HG02970 (cell line): Measurements from ENCODE around the gene LRP1.

ENCODE experiments used
- ATAC-seq: cut with Tn5 transposase; IDR thresholded peaks from one replicate; pipeline ENCODE4 v1.9.1; 2021; ENCODE audit warnings: mild to moderate bottlenecking, moderate library complexity, moderate number of reproducible peaks; ENCODE audit not compliant: unreplicated experiment, low FRiP score

Gene LRP1

DNA sequence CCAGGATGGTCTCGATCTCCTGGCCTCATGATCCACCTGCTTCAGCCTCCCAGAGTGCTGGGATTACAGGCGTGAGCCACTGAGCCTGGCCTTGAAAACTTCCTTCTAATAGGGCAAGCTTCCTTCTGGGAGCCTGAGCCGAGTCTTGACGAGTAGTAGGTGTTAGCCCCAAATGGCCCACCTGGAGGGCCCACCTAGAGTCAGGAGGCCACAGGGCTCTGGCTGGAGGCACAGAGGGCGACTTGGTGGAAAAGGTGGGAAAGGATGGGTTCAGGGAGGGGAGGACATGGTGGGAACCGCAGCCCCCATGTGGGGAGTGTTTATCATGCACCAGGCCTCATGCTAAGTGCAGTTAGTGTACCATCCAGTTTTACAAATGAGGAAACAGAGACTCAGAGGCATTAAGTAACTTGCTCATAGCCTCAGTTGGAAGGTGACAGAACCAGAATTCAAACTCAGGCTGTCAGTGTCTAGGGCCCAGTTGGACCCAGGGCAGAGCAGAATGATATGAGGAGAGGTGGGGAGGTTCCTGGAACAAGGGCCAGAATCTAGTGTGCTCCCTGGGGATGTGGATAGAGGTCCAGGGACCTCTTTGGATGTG is 22.2 kb downstream of the LRP1 start:
- ATAC-seq: no peak

DNA sequence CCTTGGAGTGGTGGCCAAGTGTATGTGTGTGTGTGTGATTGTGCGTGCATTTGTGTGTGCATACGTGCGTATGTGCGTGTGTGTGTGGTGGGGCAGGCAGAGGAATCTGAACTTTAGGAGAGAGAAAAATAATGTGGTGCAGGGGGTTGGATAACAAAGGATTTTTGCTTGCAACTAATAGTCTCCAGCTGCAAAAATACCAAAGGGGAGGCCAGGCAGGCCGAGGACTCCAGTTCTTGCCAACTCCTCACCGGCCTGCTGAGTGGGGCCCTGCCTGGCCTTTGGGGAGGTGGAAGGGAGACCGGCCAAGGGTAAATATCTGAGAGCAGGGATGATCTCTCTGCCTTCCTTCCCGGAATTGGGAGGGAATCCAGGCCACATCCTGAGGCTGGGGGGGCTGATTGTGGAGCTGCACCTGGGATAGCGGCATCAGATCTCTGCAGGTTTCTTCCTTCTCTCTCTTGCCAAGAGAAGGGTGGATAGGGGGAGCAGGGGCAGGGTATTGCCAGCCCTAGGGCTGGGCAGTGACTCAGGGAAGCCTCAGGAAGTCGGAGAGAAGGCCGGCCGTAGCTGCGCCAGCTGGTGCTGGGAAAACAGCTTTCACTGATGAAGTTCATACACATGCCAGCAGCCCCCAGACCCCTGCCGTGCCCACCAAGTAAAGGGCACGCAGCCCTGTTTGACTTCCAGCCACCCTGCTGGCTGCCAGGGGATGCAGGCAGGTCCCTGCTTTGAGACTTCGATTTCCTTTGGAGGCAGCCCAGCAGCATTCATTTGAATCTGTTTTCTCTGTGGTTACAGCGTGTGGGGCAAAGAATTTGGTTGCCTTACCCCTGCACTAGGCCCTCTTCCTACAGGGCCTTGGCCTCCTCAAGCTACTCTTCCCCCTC is 23.7 kb downstream of the LRP1 start:
- no peak for ATAC-seq

DNA sequence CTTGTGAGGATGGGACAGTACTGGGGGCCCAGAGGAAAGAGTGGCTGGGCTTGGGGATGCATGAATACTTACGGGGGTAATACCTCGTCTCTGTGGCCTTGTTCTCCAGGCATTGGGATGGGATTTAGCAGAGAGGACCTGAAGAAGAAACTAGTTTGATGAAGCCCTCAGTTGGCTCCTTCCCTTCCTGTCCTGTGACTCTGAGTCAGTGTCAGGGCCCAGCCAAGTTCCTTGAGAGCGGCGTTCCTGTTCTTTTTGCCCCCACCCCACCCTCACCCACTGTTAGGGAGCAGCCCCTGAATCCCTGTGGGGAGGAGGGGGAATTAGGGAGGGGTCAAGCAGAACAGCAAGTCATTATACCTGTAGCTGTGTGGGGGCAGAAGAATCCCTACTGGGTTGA is 24.4 kb downstream of the LRP1 start:
- ATAC-seq: no peak

DNA sequence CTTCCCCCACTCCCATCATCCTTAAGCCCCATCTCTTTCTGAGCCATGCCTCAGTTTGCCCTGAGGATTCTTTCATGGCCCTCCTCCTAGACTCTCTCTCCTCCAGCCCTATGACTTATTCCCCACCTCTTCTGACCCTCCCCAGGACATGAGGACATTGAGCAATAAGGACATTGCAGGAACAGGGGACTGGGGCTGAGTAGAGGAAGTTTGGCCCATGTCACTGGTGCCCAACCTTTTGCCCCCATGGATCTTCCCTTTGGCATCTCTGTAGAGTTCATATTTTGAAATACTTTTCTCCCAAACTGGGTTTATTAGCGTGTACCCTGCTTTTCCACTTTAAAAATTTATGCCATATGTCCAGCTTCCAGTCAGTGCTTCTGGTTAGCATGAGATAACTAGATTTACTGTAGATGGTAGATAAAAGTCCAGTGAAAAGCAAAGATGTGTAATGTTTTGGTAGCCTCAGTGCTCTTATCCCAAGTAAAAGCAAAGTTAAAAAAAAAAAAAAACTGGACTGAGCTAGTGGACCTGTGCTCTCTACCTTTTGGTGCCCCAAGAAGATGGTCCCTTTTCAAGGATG is 25.2 kb downstream of the LRP1 start:
- ATAC-seq: no peak

GRCh38 chr12:57154076-57154475 is 25.8 kb downstream of the LRP1 start:
- no peak for ATAC-seq

GRCh38 chr12:57154804-57155434 is 26.6 kb downstream of the LRP1 start:
- ATAC-seq: no peak

- no peak for ATAC-seq
Measured at GRCh38 chr12:57156701-57157403, 28.6 kb downstream of the LRP1 start.

DNA sequence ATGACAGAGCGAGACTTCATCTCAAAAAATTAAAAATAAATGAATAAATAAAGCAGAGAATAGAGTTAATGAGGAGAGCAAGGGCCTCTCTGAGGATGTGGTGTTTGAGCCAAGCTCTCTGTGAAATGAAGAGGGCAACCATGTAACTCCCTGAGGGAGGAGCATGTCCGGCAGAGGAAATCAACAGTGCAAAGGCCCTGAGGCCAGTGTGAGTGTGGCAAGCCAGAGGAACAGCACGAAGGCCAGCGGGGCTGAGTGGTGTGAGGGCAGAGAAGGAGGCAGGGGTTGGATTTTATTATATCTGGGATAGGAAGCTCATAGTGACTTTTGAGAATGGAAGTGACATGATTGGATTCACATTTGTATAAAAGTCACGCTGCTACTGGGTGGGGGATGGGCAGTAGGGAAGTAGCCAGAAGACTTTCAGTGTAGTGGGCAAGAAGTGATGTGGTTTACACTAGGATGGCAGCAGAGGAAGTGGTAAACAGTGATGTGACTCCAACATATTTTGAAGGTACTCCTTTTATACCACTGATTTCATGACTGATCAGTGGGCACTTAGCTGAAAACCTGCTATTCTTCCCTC is 29.4 kb downstream of the LRP1 start:
- no peak for ATAC-seq

- no peak for ATAC-seq
Measured at GRCh38 chr12:57158186-57158585, 29.9 kb downstream of the LRP1 start.

DNA sequence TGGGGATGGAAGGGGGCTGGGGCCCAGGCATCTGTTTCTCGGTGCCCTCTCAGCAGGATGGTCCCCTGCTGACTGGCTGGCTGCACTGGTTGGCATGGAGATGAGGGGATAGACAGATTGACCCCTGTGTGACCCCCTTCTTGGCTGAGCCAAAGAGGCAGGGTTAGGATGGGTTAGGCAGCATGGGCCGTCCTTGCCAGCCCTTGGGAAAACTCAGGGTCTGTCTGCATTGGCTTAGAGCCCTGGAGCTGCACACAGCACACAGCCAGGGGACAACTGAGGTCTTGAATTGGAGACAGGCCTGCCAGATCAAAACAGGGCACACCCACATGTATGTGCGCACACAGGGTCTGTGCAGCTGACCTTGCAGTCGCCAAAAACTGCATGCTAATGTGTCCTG is 30.4 kb downstream of the LRP1 start:
- ATAC-seq: no peak

GRCh38 chr12:57159311-57159710 is 31.0 kb downstream of the LRP1 start:
- no peak for ATAC-seq

DNA sequence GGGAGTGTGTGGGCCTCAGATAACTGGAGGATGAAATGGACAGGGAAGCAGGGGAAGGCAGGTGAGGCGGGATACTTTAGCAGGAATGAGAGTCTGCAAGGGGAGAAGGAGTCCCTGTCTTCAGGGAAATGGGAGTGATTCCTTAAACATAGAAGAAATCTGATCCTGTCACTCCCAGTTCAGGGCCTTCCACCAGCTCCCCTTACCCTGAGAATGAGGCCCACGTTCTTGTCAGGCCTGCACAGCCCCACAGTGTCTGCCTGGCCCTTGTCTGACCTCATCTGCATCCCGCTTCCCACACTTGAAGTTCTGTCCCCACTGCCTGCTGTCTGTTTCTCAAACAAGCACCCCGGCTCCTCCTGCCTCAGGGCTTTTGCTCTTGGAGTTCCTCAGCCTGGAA is 31.8 kb downstream of the LRP1 start:
- ATAC-seq: no peak

GRCh38 chr12:57160741-57161140 is 32.5 kb downstream of the LRP1 start:
- ATAC-seq: no peak

- ATAC-seq: no peak
Measured at GRCh38 chr12:57161491-57161890, 33.2 kb downstream of the LRP1 start.

DNA sequence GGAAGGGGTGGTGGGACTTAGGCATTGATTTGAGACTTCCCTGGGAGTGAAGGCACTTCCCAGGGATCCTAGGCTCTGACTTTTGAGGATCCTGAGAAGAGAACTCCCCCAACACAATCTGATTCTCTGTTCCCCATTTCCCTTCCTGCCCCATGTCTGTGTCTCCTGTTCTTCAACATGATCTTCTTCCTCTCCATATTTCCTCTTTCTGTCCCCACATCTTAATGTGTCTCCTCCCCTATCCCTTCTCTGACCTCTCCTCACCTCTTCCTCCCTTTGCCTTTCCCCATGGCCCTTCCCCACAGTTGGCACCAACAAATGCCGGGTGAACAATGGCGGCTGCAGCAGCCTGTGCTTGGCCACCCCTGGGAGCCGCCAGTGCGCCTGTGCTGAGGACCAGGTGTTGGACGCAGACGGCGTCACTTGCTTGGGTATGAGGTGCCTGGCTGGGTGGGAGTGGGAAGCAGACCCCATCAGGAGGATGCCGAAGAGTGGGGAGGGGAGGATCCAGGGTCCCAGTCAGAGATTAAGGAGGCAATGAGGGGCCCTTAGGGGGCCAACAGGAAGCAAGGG is 34.4 kb downstream of the LRP1 start:
- no peak for ATAC-seq

GRCh38 chr12:57164454-57164853 is 36.2 kb downstream of the LRP1 start:
- ATAC-seq: no peak

DNA sequence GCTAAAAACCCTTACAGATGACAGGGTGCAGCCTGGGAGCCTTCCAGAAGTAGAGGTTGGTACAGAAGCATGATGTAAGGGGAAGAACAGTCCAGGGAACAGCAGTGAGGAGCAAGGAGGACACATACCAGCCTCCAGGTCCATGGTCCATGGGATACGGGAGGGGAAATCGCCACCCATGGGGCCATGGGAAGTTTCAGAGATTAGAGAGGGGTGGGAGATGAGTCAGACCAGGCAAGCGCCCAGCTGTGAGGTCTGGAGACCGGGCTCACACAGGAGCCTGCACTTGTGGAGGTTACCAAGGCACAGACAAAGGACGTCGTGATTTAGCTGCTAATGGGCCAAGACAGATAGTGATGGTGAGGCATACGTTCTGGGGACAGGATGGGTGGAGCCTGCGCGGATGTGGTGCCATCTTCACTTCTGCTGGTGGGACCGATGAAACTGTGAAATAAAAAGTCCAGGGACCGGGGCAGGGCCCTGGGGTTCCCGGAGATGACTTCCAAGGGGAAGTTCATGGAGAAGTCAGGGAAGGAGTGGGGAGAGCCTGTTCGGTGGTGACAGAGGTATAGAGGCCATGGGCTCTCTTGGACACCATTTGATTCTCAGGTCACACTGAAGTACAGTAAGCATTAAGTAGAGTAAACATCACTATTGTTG is 36.8 kb downstream of the LRP1 start:
- no peak for ATAC-seq

DNA sequence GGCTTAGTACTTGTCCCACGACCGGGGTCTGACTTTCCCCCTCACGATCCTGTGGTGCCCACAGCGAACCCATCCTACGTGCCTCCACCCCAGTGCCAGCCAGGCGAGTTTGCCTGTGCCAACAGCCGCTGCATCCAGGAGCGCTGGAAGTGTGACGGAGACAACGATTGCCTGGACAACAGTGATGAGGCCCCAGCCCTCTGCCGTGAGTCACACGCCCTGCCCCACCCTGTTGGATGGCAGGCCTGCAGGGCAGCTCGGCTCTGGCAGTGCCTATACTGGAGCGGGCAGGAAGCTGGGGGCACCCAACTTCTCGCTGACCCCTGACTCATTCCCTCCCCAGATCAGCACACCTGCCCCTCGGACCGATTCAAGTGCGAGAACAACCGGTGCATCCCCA is 37.5 kb downstream of the LRP1 start:
- no peak for ATAC-seq

- no peak for ATAC-seq
Measured at GRCh38 chr12:57166971-57167371, 38.7 kb downstream of the LRP1 start.
